ENCODE measurements around the gene GRID1. TPM values are rescaled to one million over a fixed set of nuclear protein-coding genes. Genes with fewer than 3 reads are reported as not detected.

Gene GRID1
- total RNA-seq, 1 donor from 2014 or later: 7.1 TPM

DNA sequence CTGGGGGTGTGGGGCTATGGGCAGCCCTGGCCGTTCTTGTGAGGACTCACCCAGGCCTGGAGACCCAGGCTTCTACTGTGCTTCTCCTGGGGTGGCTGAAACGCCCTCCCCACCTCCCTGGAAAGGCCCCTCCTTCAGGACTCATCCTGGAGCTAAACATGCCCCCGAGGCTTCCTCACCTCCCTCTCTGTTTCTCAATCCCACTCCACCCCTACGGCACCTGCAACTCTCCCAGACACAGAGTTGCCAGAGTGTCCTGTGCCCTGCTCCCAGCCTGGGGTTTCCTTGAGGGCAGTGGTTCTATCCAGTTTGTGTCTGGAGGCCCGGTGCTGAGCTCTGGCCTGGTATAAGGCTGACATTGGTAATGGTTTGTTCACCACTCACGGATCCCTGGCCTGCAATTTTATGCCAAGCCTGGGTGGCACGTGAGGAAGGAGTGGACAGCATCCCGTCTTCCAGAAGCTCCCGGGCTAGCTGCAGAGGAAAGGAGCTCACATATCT is 68.0 kb downstream of the GRID1 start:
- Histone ChIP-seq H3K9me3 (no peaks in the 10 kb centered on the region), H3K4me3 (no peak overlapping the region), H3K36me3 (no peaks in the 10 kb centered on the region), H3K27me3 (no peaks in the 10 kb centered on the region), H3K27ac (no peak overlapping the region), H3K4me1 (no peaks in the 10 kb centered on the region)
- peak; percentile 56 to 82 for DNase-seq (ENCODE audit: extremely low spot score in 2 of 2)
- intact Hi-C loops (cut with DNase I): no loop called here
- TF ChIP-seq, protein P1, sequence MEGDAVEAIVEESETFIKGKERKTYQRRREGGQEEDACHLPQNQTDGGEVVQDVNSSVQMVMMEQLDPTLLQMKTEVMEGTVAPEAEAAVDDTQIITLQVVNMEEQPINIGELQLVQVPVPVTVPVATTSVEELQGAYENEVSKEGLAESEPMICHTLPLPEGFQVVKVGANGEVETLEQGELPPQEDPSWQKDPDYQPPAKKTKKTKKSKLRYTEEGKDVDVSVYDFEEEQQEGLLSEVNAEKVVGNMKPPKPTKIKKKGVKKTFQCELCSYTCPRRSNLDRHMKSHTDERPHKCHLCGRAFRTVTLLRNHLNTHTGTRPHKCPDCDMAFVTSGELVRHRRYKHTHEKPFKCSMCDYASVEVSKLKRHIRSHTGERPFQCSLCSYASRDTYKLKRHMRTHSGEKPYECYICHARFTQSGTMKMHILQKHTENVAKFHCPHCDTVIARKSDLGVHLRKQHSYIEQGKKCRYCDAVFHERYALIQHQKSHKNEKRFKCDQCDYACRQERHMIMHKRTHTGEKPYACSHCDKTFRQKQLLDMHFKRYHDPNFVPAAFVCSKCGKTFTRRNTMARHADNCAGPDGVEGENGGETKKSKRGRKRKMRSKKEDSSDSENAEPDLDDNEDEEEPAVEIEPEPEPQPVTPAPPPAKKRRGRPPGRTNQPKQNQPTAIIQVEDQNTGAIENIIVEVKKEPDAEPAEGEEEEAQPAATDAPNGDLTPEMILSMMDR (IDR thresholded peaks at IDR 0.05): no peak
- TF ChIP-seq POLR2A (IDR thresholded peaks at IDR 0.05) (no peak), POLR2AphosphoS5 (IDR thresholded peaks at IDR 0.05; ENCODE audit: insufficient read depth in 1 of 2, low read depth in 1 of 2) (no peak)

DNA sequence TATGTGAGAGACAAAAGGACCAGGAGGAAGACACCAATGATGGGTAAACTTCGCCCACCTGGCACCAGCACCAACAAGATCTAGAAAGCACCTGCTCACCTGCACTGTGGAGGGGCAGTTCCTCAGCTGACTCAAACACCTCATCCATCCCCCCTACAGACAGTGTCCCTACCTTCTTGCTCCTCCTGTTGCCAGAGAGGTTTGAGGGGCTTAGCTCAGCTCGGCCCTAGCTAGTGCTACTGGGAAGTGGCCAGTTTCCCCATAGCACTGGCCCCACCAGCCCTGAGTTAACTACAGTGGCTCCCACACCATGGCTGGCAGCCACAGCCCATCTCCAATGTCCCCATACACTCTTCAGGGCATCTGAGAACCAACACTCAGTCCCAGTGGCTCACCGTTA is 70.8 kb downstream of the GRID1 start:
- intact Hi-C loops (cut with DNase I): no loop called here
- no peaks in the 10 kb centered on the region for H3K9me3 ChIP-seq
- no peak overlapping the region for H3K27ac ChIP-seq
- no peaks in the 10 kb centered on the region for H3K27me3 ChIP-seq
- TF ChIP-seq, protein P1 (IDR thresholded peaks at IDR 0.05): no peak
- TF ChIP-seq POLR2A (IDR thresholded peaks at IDR 0.05) (no peak), POLR2AphosphoS5 (IDR thresholded peaks at IDR 0.05; ENCODE audit: insufficient read depth in 1 of 2, low read depth in 1 of 2) (no peak)
- no peak overlapping the region for H3K4me3 ChIP-seq
- no peaks in the 10 kb centered on the region for H3K36me3 ChIP-seq
- peak; percentile 75 to 81 for DNase-seq (ENCODE audit: extremely low spot score in 2 of 2)
- H3K4me1 ChIP-seq: no peaks in the 10 kb centered on the region

DNA sequence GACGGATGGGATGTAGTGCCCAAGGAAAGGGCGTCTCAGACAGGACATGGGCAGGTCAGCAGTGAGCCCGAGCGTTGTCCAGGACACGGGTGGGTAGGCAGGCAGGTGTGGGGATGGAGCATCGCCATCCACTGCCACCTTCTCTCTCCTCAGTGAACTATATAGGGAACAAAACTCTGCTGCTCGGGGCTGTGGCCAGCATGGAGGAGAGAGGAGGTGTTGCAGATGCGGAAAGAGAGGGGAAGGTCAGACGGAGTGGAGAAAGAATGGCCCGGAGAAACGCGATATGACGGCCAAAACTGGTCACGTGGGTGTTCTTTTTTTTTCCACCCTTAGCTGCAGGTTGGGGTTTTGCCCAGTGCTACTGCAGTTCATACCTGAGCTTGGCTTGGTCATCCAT is 71.2 kb downstream of the GRID1 start:
- Histone ChIP-seq H3K27me3 (no peaks in the 10 kb centered on the region), H3K4me3 (no peak overlapping the region), H3K27ac (no peak overlapping the region), H3K36me3 (no peaks in the 10 kb centered on the region), H3K9me3 (no peaks in the 10 kb centered on the region), H3K4me1 (no peaks in the 10 kb centered on the region)
- no peak for TF ChIP-seq POLR2AphosphoS5 (IDR thresholded peaks at IDR 0.05; ENCODE audit: insufficient read depth in 1 of 2, low read depth in 1 of 2)
- TF ChIP-seq POLR2A (IDR thresholded peaks at IDR 0.05): no peak
- TF ChIP-seq, protein P1 (IDR thresholded peaks at IDR 0.05): no peak
- intact Hi-C loops (cut with DNase I): no loop called here
- DNase-seq (ENCODE audit: extremely low spot score in 2 of 2): peak; percentile 42 to 87

DNA sequence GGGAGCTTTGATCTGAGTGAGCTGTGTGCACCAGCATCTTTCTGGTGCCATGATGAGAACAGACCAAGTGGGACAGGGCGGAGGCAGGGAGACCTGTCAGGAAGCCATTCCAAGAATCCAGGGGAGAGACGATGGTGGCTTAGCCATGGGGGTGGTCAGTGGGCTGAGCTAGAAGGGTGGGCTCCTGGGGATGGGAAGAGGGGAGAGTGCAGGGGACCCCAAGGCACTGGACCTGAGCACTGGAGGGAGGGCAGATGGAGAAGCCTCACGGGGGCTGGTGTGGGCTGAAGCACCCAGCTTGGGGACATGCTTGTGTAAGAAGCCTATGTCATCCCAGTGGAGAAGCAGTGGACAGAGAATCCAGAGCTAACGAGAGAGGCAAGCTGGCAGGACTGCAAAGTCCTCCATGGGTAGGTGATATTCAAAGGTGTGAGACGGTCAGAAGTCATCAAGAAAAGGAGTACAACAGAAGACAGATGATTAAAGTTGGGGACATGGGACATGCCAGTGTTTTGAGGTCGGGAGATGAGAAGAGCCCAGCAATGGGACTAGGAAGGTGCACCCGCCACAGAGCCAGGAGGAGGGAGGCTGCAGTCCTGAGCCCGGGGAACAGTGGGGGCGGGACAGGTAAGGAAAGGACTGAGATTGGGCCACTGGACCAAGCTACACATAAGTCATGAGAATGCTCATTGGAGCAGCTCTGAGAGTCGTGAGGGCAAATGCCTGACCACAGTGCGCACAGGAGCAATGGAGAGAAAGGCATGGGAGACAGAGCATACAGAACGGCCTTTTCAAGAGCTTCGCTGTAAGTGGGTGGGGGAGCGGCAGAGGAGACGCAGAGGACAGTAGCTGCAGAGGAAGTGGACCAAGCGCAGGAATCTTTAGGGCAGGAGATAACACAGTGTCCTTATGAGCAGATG is 72.0 kb downstream of the GRID1 start:
- Histone ChIP-seq H3K27me3 (no peaks in the 10 kb centered on the region), H3K9me3 (no peaks in the 10 kb centered on the region), H3K4me1 (no peaks in the 10 kb centered on the region), H3K27ac (no peak overlapping the region), H3K36me3 (no peaks in the 10 kb centered on the region), H3K4me3 (no peak overlapping the region)
- DNase-seq (ENCODE audit: extremely low spot score in 2 of 2): peak; percentile 72 to 74
- intact Hi-C loops (cut with DNase I): no loop called here
- TF ChIP-seq, protein P1 (IDR thresholded peaks at IDR 0.05): no peak
- TF ChIP-seq POLR2A (IDR thresholded peaks at IDR 0.05): no peak

DNA sequence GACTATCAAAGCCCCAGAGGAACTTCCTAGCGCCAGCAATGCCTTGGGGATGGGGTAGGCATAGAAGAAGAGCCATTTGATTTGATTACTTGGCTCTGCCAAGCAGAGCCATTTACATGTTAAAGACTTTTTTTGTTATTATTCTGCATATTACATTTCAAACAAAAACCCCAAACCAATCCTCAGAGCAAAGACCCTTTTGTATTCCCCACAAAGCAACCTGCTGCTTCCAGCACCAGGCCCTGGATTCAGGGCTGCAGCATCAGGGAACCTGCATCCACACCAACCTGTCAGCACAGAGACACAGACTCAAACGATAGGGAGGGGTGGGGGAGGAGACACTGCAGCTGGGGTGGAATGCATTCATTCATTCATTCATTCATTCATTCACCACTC is 73.2 kb downstream of the GRID1 start:
- intact Hi-C loops (cut with DNase I): no loop called here
- DNase-seq (ENCODE audit: extremely low spot score in 2 of 2): peak; percentile 16 to 58
- no peaks in the 10 kb centered on the region for H3K9me3 ChIP-seq
- H3K4me1 ChIP-seq: no peaks in the 10 kb centered on the region
- no peak overlapping the region for H3K27ac ChIP-seq
- no peaks in the 10 kb centered on the region for H3K36me3 ChIP-seq
- TF ChIP-seq POLR2AphosphoS5 (IDR thresholded peaks at IDR 0.05; ENCODE audit: insufficient read depth in 1 of 2, low read depth in 1 of 2): no peak
- TF ChIP-seq, protein P1 (IDR thresholded peaks at IDR 0.05): no peak
- TF ChIP-seq POLR2A (IDR thresholded peaks at IDR 0.05): no peak
- no peaks in the 10 kb centered on the region for H3K27me3 ChIP-seq
- no peak overlapping the region for H3K4me3 ChIP-seq
